K562 (cell line): Measurements from ENCODE around the gene TCFL5. TPM values are rescaled to one million over a fixed set of nuclear protein-coding genes. Genes with fewer than 3 reads are reported as not detected.

ENCODE experiments used
- ATAC-seq: fragments of 200-7000 bp; cut with Tn5 transposase; 3 replicates; pipeline ENCODE4 v1.9.1; 2020; ENCODE audit warnings: moderate library complexity
- BruUV-seq: library from RNA; stranded (reverse); fragments of 400-500 nt; replicated peaks from 2 replicates; lab custom pipeline; 2021; lab: Mats Ljungman, UMichigan
- CTCF ChIA-PET: fragments of 300-600 bp; formaldehyde crosslinking; extraction: SDS; loops from one replicate; lab custom pipeline; 2021; ENCODE audit warnings: low intra/inter-chr PET ratio; lab: Yijun Ruan, JAX
- POLR2A ChIA-PET: fragments of 300-600, 350-650 bp; sonication (Branson Sonifier 250); formaldehyde crosslinking; extraction: SDS; loops from one replicate; lab custom pipeline; 2021; ENCODE audit warnings: antibody characterized with exemption, inconsistent platforms; lab: Yijun Ruan, JAX
- DNase-seq, 4 experiments: peaks; one replicate each; pipeline versions ENCODE4 v3.0.0 to v3.0.0-alpha.2; 2011 to 2018; ENCODE audit warnings: low spot score in 3 of 4, mixed read lengths in 3 of 4; ENCODE audit errors: extremely low read depth in 1 of 4
- FAIRE-seq: peaks from 2 replicates; lab custom pipeline; 2011; peaks lifted over from hg19 to GRCh38; lab: Jason Lieb, UNC
- H2AFZ ChIP-seq: 2 replicates; pipeline ENCODE4 v1.6.0; 2011; ENCODE audit warnings: low read depth, low read length, control low read depth, inconsistent platforms
- H3K27ac ChIP-seq: fragments of 200-600 bp; 3 replicates; pipeline ENCODE4 v1.8.0; 2011; ENCODE audit warnings: low read depth, mild to moderate bottlenecking, control low read depth, inconsistent platforms, low read length, moderate library complexity, mixed read lengths; ENCODE audit errors: extremely low read depth
- H3K27me3 ChIP-seq, 2 experiments: fragments of 300-600 bp in 1 of 2; 2 replicates in 1 of 2; 3 replicates in 1 of 2; pipeline versions ENCODE4 v1.6.0 to v1.8.0; 2011; ENCODE audit warnings: inconsistent platforms in 2 of 2, low read length in 2 of 2, mild to moderate bottlenecking in 1 of 2, mixed read lengths in 1 of 2, moderate library complexity in 1 of 2; ENCODE audit not compliant: control insufficient read depth in 2 of 2, insufficient read depth in 2 of 2
- H3K36me3 ChIP-seq: fragments of 300-600 bp; 3 replicates; pipeline ENCODE4 v1.8.0; 2011; ENCODE audit warnings: mild to moderate bottlenecking, low read length, inconsistent platforms; ENCODE audit not compliant: control insufficient read depth, insufficient read depth
- H3K4me1 ChIP-seq, 2 experiments: fragments of 200-600 bp in 1 of 2; replicated peaks in 1 of 2; 2 replicates in 1 of 2; 3 replicates in 1 of 2; pipeline versions ENCODE4 v1.5.1 to v1.8.0; 2011; ENCODE audit warnings: inconsistent platforms in 2 of 2, low read length in 2 of 2, mild to moderate bottlenecking in 1 of 2, mixed read lengths in 1 of 2, moderate library complexity in 1 of 2; ENCODE audit not compliant: control insufficient read depth in 2 of 2, insufficient read depth in 2 of 2
- H3K4me2 ChIP-seq: 2 replicates; pipeline ENCODE4 v1.6.1; 2011; ENCODE audit warnings: low read length, control low read depth, inconsistent platforms, mixed read lengths; ENCODE audit not compliant: insufficient read depth
- H3K4me3 ChIP-seq: fragments of 200-600 bp; sonication (generic), shearing (Covaris generic); 2 replicates; pipeline ENCODE4 v1.5.1; 2016; ENCODE audit warnings: control low read depth, inconsistent platforms
- H3K79me2 ChIP-seq: fragments of 200-600 bp; 3 replicates; pipeline ENCODE4 v1.8.0; 2011; ENCODE audit warnings: low read length, inconsistent platforms; ENCODE audit not compliant: control insufficient read depth, insufficient read depth
- H3K9ac ChIP-seq, 2 experiments: 2 replicates each; pipeline versions ENCODE4 v1.6.0 to v1.6.1; 2011; ENCODE audit warnings: low read depth in 2 of 2, low read length in 2 of 2, control low read depth in 1 of 2, inconsistent platforms in 1 of 2, mild to moderate bottlenecking in 1 of 2, mixed read lengths in 1 of 2; ENCODE audit not compliant: insufficient read depth in 1 of 2
- H3K9me1 ChIP-seq: one replicate; pipeline ENCODE4 v1.6.0; 2011; ENCODE audit warnings: inconsistent platforms, mild to moderate bottlenecking, low read length, moderate library complexity; ENCODE audit not compliant: control insufficient read depth, insufficient read depth
- H3K9me3 ChIP-seq: replicated peaks from 2 replicates; pipeline ENCODE4 v1.5.1; 2011; ENCODE audit warnings: low read depth, low read length, inconsistent platforms; ENCODE audit not compliant: control insufficient read depth, insufficient read depth
- H4K20me1 ChIP-seq: replicated peaks from 2 replicates; pipeline ENCODE4 v1.6.1; 2011; ENCODE audit warnings: low read length, inconsistent platforms, mixed read lengths; ENCODE audit not compliant: control insufficient read depth, insufficient read depth
- COPS2 ChIP-seq: fragments of 450-650 bp; conservative IDR thresholded peaks from 2 replicates; pipeline ENCODE4 v1.6.1; 2016; ENCODE audit warnings: mild to moderate bottlenecking, moderate library complexity
- HNRNPL ChIP-seq: fragments of 200-400 bp; formaldehyde crosslinking; IDR thresholded peaks from 2 replicates; pipeline ENCODE4 v1.6.1; 2017; ENCODE audit warnings: low read depth, mild to moderate bottlenecking, low read length
- ILK ChIP-seq: fragments of 450-650 bp; IDR thresholded peaks from 2 replicates; pipeline ENCODE4 v1.6.1; 2016; ENCODE audit warnings: missing genetic modification characterization, low read depth, mild to moderate bottlenecking, missing compliant biosample characterization, moderate library complexity, borderline replicate concordance
- TAF1 ChIP-seq: IDR thresholded peaks from 2 replicates; pipeline ENCODE4 v1.6.1; 2011; ENCODE audit warnings: mild to moderate bottlenecking, low read length, moderate library complexity; ENCODE audit not compliant: insufficient read depth, control insufficient read depth, severe bottlenecking; ENCODE audit errors: extremely low read depth
- WGBS: fragments of 100-300 bp; shearing (Covaris generic); methylation state at CpG from one replicate; pipeline ENCODE4 v1.1.6; 2016; ENCODE audit warnings: low coverage, mixed read lengths; ENCODE audit not compliant: insufficient coverage; ENCODE audit errors: missing lambda C conversion rate; 5-methylcytosine and 5-hydroxymethylcytosine counted together
- in situ Hi-C: fragments of 300-500 bp; cut with MboI; formaldehyde crosslinking; loops from 4 replicates; pipeline ENCODE4 v1.15.0; 2018; ENCODE audit warnings: inconsistent platforms, mixed read lengths
- intact Hi-C: fragments of 100-400 bp; cut with micrococcal nuclease; formaldehyde crosslinking; loops from 2 replicates; pipeline ENCODE4 v1.14.2; 2022
- polyA plus RNA-seq, 8 experiments: library from polyadenylated mRNA; depleted of rRNA in 4 of 8; stranded (reverse) in 5 of 8; unstranded in 3 of 8; fragments of >200 nt; fragmentation: Nextera tagmentation in 2 of 8; fragmentation: Illumina TruSeq in 1 of 8; extraction: Ambion mirVana in 2 of 8; extraction: Trizol in 1 of 8; gene quantifications; 2 replicates each; pipeline versions ENCODE4 v1.2.1 to v1.2.3, GENCODE V29; 2011 to 2014; ENCODE audit warnings: inconsistent platforms in 1 of 8, missing spikeins in 1 of 8
- total RNA-seq, 7 experiments: library from RNA; depleted of rRNA in 6 of 7; stranded (reverse); fragments of >200 nt in 6 of 7; fragmentation: Illumina TruSeq in 2 of 7; extraction: Trizol in 2 of 7; gene quantifications; 2 replicates each; pipeline versions ENCODE4 v1.2.1 to v1.2.3, GENCODE V29; 2011 to 2021; ENCODE audit warnings: low replicate concordance in 1 of 7

TCFL5 gene
- total and polyA plus RNA-seq, 9 of the 15 experiments (the other 6 are each of a cell fraction or from before 2014, with no cell fraction given) = 1.00 to 12.6 (median 9.1) TPM

DNA sequence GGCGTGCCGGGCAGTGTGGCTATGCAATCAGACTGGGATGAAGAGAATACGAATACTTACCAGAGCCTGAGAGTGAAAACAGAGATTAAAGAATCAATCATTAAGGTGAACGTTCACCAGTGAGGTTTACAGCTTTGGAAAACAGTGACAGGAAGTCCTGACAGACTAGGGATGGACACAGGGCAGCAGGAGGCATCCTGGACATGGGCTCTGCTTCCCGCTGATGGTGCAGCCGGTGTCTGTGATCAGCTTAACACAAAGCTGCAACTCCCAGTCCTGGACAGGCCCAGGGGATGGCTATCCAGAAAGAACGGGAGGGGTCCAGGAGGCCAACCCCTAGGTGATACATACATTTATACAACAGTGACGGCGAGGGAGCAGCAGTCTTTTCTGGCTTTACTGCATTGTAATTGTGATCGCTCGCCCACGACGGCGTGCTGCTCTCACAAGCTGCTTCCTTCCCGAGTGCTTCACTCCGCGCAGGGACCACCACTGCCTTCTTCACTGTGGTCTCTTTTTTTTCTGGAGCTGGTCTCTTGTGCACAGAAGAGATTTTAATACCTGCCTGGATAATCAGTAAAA lies 44.0 kb upstream of the TCFL5 start:
- Histone ChIP-seq H3K9ac (no peak overlapping the region; a peak in 1 of 4 replicates), H3K4me3 (no peak overlapping the region), H4K20me1 (peaks cover 19% of the 10 kb centered on the region), H3K79me2 (peaks cover 22% of the 10 kb centered on the region; the same call in 2 of the 3 replicates), H3K36me3 (peaks cover 98% of the 10 kb centered on the region), H3K4me2 (no peak overlapping the region), H3K9me3 (no peaks in the 10 kb centered on the region), H3K9me1 (peaks cover 5% of the 10 kb centered on the region), H3K27ac (no peak overlapping the region), H2AFZ (no peak overlapping the region), H3K4me1 (peaks cover 0 to 2% of the 10 kb centered on the region in 2 experiments; a peak in 2 of 5 replicates), H3K27me3 (no peaks in the 10 kb centered on the region)
- ChIA-PET POLR2A (interaction anchor here (0.6 kb wide), 1 partner anchor 622 kb away, joined by 4 read pairs; no protein-coding TSS in a partner anchor), CTCF (no interaction called here)
- DNase-seq (no peak), ATAC-seq (no peak), FAIRE-seq (no peak)
- TF ChIP-seq HNRNPL = no peak
- TF ChIP-seq COPS2 = no peak
- TF ChIP-seq TAF1 = no peak
- no peak for TF ChIP-seq ILK (tag)
- intact Hi-C loops = no loop called here
- in situ Hi-C loops = no loop called here
- BruUV-seq = no TSS peak
- 96% methylated on average over 17 of the region's 17 CpGs for WGBS
